ENCODE measurements around the gene HUNK.

HUNK gene

DNA sequence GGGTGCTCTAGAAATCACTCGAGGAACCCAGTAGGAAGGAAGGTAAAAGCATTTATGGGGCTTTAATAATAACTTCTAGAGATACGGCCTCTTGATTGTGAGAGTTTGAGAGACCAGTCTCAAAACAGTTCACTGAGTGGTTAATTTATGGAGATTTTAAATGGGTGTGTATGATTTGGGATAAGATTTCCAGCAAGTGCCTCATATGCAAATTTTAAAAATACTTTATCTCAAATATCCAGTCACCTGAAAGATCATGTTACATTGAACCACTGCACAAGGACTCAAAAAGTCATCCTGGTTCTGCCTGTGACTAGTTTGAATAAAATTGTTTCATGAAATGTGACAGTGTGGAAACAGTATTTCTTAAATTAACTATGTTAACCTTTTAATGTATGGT is 64.5 kb downstream of the HUNK start:
- Histone ChIP-seq H3K4me3 (ENCODE audit: low read length) (no peak overlapping the region), H3K79me2 (ENCODE audit: low read length) (no peaks in the 10 kb centered on the region), H3F3A (ENCODE audit: insufficient read depth, low read length) (no peaks in the 10 kb centered on the region), H3K4me2 (ENCODE audit: low read depth, low read length) (no peak overlapping the region), H3K27ac (ENCODE audit: low read length) (no peak overlapping the region), H3K9me2 (replicated peaks; ENCODE audit: insufficient read depth, low read length) (no peaks in the 10 kb centered on the region), H3K36me3 (replicated peaks; ENCODE audit: insufficient read depth, low read length) (no peaks in the 10 kb centered on the region), H3K4me1 (ENCODE audit: low read length) (no peaks in the 10 kb centered on the region), H3K9ac (ENCODE audit: low read length) (no peak overlapping the region), H4K20me1 (ENCODE audit: insufficient read depth, low read length) (no peaks in the 10 kb centered on the region), H2AFZ (ENCODE audit: low read length) (no peak overlapping the region), H3K9me3 (replicated peaks; ENCODE audit: insufficient read depth, low read length) (no peaks in the 10 kb centered on the region), H3K27me3 (replicated peaks; ENCODE audit: insufficient read depth, low read length) (no peaks in the 10 kb centered on the region)
- DNase-seq = no peak
- TF ChIP-seq, protein P1, sequence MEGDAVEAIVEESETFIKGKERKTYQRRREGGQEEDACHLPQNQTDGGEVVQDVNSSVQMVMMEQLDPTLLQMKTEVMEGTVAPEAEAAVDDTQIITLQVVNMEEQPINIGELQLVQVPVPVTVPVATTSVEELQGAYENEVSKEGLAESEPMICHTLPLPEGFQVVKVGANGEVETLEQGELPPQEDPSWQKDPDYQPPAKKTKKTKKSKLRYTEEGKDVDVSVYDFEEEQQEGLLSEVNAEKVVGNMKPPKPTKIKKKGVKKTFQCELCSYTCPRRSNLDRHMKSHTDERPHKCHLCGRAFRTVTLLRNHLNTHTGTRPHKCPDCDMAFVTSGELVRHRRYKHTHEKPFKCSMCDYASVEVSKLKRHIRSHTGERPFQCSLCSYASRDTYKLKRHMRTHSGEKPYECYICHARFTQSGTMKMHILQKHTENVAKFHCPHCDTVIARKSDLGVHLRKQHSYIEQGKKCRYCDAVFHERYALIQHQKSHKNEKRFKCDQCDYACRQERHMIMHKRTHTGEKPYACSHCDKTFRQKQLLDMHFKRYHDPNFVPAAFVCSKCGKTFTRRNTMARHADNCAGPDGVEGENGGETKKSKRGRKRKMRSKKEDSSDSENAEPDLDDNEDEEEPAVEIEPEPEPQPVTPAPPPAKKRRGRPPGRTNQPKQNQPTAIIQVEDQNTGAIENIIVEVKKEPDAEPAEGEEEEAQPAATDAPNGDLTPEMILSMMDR (IDR thresholded peaks at IDR 0.05; ENCODE audit: low read length) = no peak
- no peak for TF ChIP-seq EZH2 (optimal IDR thresholded peaks at IDR 0.05; ENCODE audit: low read depth, low read length)
- TF ChIP-seq EZH2phosphoT487 (IDR thresholded peaks at IDR 0.05; ENCODE audit: low read length) = no peak

GRCh38 chr21:31938330-31939301 is 65.8 kb downstream of the HUNK start:
- no peaks in the 10 kb centered on the region for H3K9me2 ChIP-seq (replicated peaks; ENCODE audit: insufficient read depth, low read length)
- no peak for TF ChIP-seq EZH2phosphoT487 (IDR thresholded peaks at IDR 0.05; ENCODE audit: low read length)
- TF ChIP-seq, protein P1 (IDR thresholded peaks at IDR 0.05; ENCODE audit: low read length) = no peak
- no peak for TF ChIP-seq EZH2 (optimal IDR thresholded peaks at IDR 0.05; ENCODE audit: low read depth, low read length)
- H3K4me3 ChIP-seq (ENCODE audit: low read length) = no peak overlapping the region
- no peaks in the 10 kb centered on the region for H4K20me1 ChIP-seq (ENCODE audit: insufficient read depth, low read length)
- no peaks in the 10 kb centered on the region for H3F3A ChIP-seq (ENCODE audit: insufficient read depth, low read length)
- no peaks in the 10 kb centered on the region for H3K27me3 ChIP-seq (replicated peaks; ENCODE audit: insufficient read depth, low read length)
- no peak overlapping the region for H3K27ac ChIP-seq (ENCODE audit: low read length)
- H3K4me1 ChIP-seq (ENCODE audit: low read length) = no peaks in the 10 kb centered on the region
- DNase-seq = no peak
- no peak overlapping the region for H3K4me2 ChIP-seq (ENCODE audit: low read depth, low read length)
- no peak overlapping the region for H3K9ac ChIP-seq (ENCODE audit: low read length)
- no peaks in the 10 kb centered on the region for H3K36me3 ChIP-seq (replicated peaks; ENCODE audit: insufficient read depth, low read length)
- no peaks in the 10 kb centered on the region for H3K9me3 ChIP-seq (replicated peaks; ENCODE audit: insufficient read depth, low read length)
- H3K79me2 ChIP-seq (ENCODE audit: low read length) = no peaks in the 10 kb centered on the region
- no peak overlapping the region for H2AFZ ChIP-seq (ENCODE audit: low read length)

DNA sequence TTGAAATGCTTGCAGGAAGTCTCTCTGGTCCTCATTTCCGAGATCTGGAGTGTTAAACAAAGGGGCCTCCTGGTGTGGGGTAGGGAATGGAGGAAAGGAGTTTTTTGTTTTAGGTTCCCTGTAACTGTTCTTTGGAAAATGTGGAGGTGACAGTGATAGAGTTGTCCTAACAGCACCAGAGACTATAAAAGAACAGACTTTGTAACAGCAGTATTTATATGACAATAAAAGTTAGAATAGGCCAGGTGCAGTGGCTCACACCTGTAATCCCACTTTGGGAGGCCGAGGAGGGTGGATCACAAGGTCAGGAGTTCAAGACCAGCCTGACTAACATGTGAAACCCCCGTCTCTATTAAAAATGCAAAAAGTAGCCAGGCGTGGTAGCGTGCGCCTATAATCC is 68.9 kb downstream of the HUNK start:
- Histone ChIP-seq H3K36me3 (replicated peaks; ENCODE audit: insufficient read depth, low read length) (no peaks in the 10 kb centered on the region), H3K9me2 (replicated peaks; ENCODE audit: insufficient read depth, low read length) (no peaks in the 10 kb centered on the region), H3K4me2 (ENCODE audit: low read depth, low read length) (no peak overlapping the region), H3K9me3 (replicated peaks; ENCODE audit: insufficient read depth, low read length) (no peaks in the 10 kb centered on the region), H4K20me1 (ENCODE audit: insufficient read depth, low read length) (no peaks in the 10 kb centered on the region), H3K27me3 (replicated peaks; ENCODE audit: insufficient read depth, low read length) (no peaks in the 10 kb centered on the region), H2AFZ (ENCODE audit: low read length) (no peak overlapping the region), H3K4me3 (ENCODE audit: low read length) (no peak overlapping the region), H3K9ac (ENCODE audit: low read length) (no peak overlapping the region), H3K4me1 (ENCODE audit: low read length) (no peaks in the 10 kb centered on the region), H3F3A (ENCODE audit: insufficient read depth, low read length) (no peaks in the 10 kb centered on the region), H3K79me2 (ENCODE audit: low read length) (no peaks in the 10 kb centered on the region), H3K27ac (ENCODE audit: low read length) (no peak overlapping the region)
- no peak for DNase-seq
- no peak for TF ChIP-seq EZH2phosphoT487 (IDR thresholded peaks at IDR 0.05; ENCODE audit: low read length)
- TF ChIP-seq EZH2 (optimal IDR thresholded peaks at IDR 0.05; ENCODE audit: low read depth, low read length) = no peak
- TF ChIP-seq, protein P1 (IDR thresholded peaks at IDR 0.05; ENCODE audit: low read length) = no peak

All from MM.1S (cell line).